Panc1 (cell line): ENCODE data around the gene FGD2. TPM values are rescaled to one million over a fixed set of nuclear protein-coding genes. Genes with fewer than 3 reads are reported as not detected.

Experiments
- ATAC-seq: fragments of 200-7000 bp; cut with Tn5 transposase; 2 replicates; pipeline ENCODE4 v1.9.1; 2020; ENCODE audit warnings: mild to moderate bottlenecking, moderate library complexity
- BruUV-seq: library from RNA; stranded (reverse); fragments of 400-500 nt; replicated peaks from 2 replicates; lab custom pipeline; 2021; lab: Mats Ljungman, UMichigan
- CTCF ChIA-PET: fragments of 300-600 bp; sonication (Branson Sonifier 250); formaldehyde crosslinking; loops from one replicate; lab custom pipeline; 2022; ENCODE audit warnings: antibody characterized with exemption; lab: Charles Lee
- POLR2A ChIA-PET: fragments of 300-600 bp; sonication (Branson Sonifier 250); formaldehyde crosslinking; loops from one replicate; lab custom pipeline; 2022; ENCODE audit warnings: antibody characterized with exemption; lab: Charles Lee
- DNase-seq: peaks from one replicate; pipeline ENCODE4 v3.0.0-alpha.2; 2010; ENCODE audit warnings: low read depth, low spot score
- H3K27ac ChIP-seq: 2 replicates; pipeline ENCODE4 v1.5.1; 2011; ENCODE audit warnings: mild to moderate bottlenecking, low read length, inconsistent platforms
- H3K27me3 ChIP-seq: fragments of 200-500 bp; sonication (Bioruptor generic); 2 replicates; pipeline ENCODE4 v1.6.0; 2014; ENCODE audit warnings: low read length, inconsistent platforms; ENCODE audit not compliant: control insufficient read depth, insufficient read depth
- H3K36me3 ChIP-seq: fragments of 200-500 bp; sonication (Bioruptor generic); 2 replicates; pipeline ENCODE4 v1.5.1; 2014; ENCODE audit warnings: inconsistent platforms, mild to moderate bottlenecking, low read length, moderate library complexity; ENCODE audit not compliant: control insufficient read depth, insufficient read depth
- H3K4me1 ChIP-seq: 2 replicates; pipeline ENCODE4 v1.5.1; 2011; ENCODE audit warnings: inconsistent platforms, mild to moderate bottlenecking, low read length, moderate library complexity; ENCODE audit not compliant: control insufficient read depth, insufficient read depth
- H3K4me3 ChIP-seq, 2 experiments: 2 replicates each; pipeline ENCODE4 v1.5.1; 2011 to 2012; ENCODE audit warnings: low read depth in 2 of 2, low read length in 2 of 2, mild to moderate bottlenecking in 2 of 2, inconsistent platforms in 1 of 2, moderate library complexity in 1 of 2
- H3K9me3 ChIP-seq: fragments of 200-500 bp; sonication (Bioruptor generic); 2 replicates; pipeline ENCODE4 v1.5.1; 2014; ENCODE audit warnings: low read depth, mild to moderate bottlenecking, inconsistent platforms, low read length, moderate library complexity; ENCODE audit not compliant: control insufficient read depth, insufficient read depth
- POLR2AphosphoS5 ChIP-seq: IDR thresholded peaks from 2 replicates; pipeline ENCODE4 v1.6.1; 2012; ENCODE audit warnings: mild to moderate bottlenecking, low read depth, low read length, moderate library complexity
- SIN3A ChIP-seq: IDR thresholded peaks from 2 replicates; pipeline ENCODE4 v1.6.1; 2012; ENCODE audit warnings: low read depth, mild to moderate bottlenecking, low read length, moderate library complexity, borderline replicate concordance; ENCODE audit not compliant: insufficient read depth
- TCF7L2 ChIP-seq: IDR thresholded peaks from 2 replicates; pipeline ENCODE4 v1.6.1; 2011; ENCODE audit warnings: mild to moderate bottlenecking, low read depth, low read length, inconsistent platforms
- in situ Hi-C: cut with HindIII; loops from 2 replicates; pipeline ENCODE4 v1.10.0; 2016; ENCODE audit warnings: low sequenced_read_pairs, low pct_unique_long_range_greater_than_20kb
- intact Hi-C: fragments of 100-400 bp; cut with micrococcal nuclease; formaldehyde crosslinking; loops from one replicate; pipeline ENCODE4 v1.10.0; 2022; ENCODE audit not compliant: unreplicated experiment
- total RNA-seq: library from RNA; stranded (reverse); gene quantifications from one replicate; pipeline ENCODE4 v1.2.1, GENCODE V29; 2021; ENCODE audit not compliant: unreplicated experiment
- TF ChIP-seq, protein P1 (sequence below), 2 experiments: IDR thresholded peaks; 2 replicates each; pipeline ENCODE4 v1.6.1; 2011 to 2012; ENCODE audit warnings: low read depth in 2 of 2, control low read depth in 1 of 2, low read length in 1 of 2, mild to moderate bottlenecking in 1 of 2, moderate library complexity in 1 of 2; ENCODE audit not compliant: insufficient read depth in 1 of 2
- TF ChIP-seq, protein P2 (sequence below): fragments of 450-650 bp; IDR thresholded peaks from 2 replicates; pipeline ENCODE4 v1.5.1; 2017; ENCODE audit warnings: mild to moderate bottlenecking

FGD2 gene
- total RNA-seq, 1 experiment from 2014 or later: 0.10 TPM

DNA sequence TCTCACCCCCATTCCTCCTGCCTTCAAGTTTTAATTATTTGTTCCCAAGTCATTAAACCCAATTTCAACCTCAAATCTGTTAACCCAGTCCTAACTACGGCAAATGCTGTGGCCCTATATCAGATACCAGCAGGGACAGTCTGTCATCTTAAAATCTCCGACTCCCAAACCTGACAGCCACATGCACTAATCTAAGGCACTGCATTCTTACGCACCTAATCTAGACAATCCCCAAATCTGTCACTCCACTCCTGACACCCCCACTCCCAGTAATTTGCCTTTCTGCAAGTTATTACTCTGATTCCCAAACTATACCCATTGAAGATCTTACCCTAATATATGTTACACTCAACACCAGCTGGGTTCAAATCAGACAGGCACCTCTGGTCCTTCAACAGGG, 21.9 kb upstream of the FGD2 start:
- TF ChIP-seq TCF7L2 (no peak), SIN3A (no peak), POLR2AphosphoS5 (no peak)
- TF ChIP-seq, protein P1, sequence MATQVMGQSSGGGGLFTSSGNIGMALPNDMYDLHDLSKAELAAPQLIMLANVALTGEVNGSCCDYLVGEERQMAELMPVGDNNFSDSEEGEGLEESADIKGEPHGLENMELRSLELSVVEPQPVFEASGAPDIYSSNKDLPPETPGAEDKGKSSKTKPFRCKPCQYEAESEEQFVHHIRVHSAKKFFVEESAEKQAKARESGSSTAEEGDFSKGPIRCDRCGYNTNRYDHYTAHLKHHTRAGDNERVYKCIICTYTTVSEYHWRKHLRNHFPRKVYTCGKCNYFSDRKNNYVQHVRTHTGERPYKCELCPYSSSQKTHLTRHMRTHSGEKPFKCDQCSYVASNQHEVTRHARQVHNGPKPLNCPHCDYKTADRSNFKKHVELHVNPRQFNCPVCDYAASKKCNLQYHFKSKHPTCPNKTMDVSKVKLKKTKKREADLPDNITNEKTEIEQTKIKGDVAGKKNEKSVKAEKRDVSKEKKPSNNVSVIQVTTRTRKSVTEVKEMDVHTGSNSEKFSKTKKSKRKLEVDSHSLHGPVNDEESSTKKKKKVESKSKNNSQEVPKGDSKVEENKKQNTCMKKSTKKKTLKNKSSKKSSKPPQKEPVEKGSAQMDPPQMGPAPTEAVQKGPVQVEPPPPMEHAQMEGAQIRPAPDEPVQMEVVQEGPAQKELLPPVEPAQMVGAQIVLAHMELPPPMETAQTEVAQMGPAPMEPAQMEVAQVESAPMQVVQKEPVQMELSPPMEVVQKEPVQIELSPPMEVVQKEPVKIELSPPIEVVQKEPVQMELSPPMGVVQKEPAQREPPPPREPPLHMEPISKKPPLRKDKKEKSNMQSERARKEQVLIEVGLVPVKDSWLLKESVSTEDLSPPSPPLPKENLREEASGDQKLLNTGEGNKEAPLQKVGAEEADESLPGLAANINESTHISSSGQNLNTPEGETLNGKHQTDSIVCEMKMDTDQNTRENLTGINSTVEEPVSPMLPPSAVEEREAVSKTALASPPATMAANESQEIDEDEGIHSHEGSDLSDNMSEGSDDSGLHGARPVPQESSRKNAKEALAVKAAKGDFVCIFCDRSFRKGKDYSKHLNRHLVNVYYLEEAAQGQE (IDR thresholded peaks at IDR 0.05; ENCODE audit: insufficient read depth in 1 of 2, low read depth in 2 of 2, low read length in 1 of 2): no peak
- TF ChIP-seq, protein P2, sequence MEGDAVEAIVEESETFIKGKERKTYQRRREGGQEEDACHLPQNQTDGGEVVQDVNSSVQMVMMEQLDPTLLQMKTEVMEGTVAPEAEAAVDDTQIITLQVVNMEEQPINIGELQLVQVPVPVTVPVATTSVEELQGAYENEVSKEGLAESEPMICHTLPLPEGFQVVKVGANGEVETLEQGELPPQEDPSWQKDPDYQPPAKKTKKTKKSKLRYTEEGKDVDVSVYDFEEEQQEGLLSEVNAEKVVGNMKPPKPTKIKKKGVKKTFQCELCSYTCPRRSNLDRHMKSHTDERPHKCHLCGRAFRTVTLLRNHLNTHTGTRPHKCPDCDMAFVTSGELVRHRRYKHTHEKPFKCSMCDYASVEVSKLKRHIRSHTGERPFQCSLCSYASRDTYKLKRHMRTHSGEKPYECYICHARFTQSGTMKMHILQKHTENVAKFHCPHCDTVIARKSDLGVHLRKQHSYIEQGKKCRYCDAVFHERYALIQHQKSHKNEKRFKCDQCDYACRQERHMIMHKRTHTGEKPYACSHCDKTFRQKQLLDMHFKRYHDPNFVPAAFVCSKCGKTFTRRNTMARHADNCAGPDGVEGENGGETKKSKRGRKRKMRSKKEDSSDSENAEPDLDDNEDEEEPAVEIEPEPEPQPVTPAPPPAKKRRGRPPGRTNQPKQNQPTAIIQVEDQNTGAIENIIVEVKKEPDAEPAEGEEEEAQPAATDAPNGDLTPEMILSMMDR: no peak
- ChIA-PET CTCF (no interaction called here), POLR2A (interaction anchor here (0.6 kb wide), 1 partner anchor 35 kb away, joined by 3 read pairs; no protein-coding TSS in a partner anchor)
- Histone ChIP-seq H3K27me3 (no peaks in the 10 kb centered on the region), H3K27ac (no peak overlapping the region), H3K36me3 (peaks cover 7% of the 10 kb centered on the region; the same call in 1 of the 2 replicates), H3K4me3 (no peak overlapping the region), H3K4me1 (peaks cover 27% of the 10 kb centered on the region), H3K9me3 (no peaks in the 10 kb centered on the region)
- in situ Hi-C loops: no loop called here
- DNase-seq (no peak), ATAC-seq (no peak)
- intact Hi-C loops: loop anchor here (10.0 kb wide), 1 partner anchor 99 kb away; the partner anchor contains the start of gene C6orf89
- BruUV-seq: no TSS peak

DNA sequence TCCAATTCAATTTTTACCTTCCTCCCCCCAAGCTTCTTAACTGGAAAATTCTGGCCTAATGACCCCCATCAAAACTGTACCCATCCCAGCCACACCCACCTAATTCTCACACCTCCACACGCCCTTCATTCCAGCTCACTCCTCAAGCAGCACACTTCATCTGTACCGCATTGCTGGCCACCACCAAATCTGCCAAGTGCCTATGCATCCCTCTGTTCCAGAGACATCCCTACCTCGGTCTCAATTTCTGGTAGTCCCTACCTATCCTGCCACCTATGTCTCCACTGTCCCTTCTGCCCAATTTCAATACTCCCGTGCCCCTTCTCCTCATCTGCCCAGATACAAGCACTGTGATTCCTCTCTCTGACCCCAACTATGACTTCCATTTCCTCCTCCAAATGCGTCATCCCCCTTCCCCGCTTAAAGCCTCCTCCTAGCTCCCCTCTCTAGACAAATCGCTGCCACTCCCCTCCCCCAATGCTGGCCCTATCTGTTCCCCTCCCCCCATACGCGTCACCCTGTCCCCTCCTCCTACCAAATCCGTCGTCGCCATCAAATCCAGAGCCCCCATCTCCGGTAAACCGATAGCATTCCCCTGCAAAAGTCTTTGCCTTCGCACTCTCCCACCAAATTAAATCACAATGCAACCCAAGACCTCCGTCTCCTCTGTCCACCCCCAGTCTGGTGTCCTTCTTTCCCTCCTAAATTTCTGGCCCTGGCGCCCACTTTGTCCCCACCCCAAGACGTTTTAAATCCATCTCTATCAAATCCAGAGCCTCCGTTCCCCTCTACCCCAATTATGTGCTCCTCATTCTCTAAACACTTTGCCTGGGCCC, 20.7 kb upstream of the FGD2 start:
- TF ChIP-seq POLR2AphosphoS5: no peak
- TF ChIP-seq, protein P2: no peak
- no peak for TF ChIP-seq SIN3A
- no peak for TF ChIP-seq TCF7L2
- peaks cover 25% of the 10 kb centered on the region for H3K4me1 ChIP-seq
- H3K4me3 ChIP-seq: peak overlapping the region; percentile 72 to 97
- DNase-seq: no peak
- POLR2A ChIA-PET: interaction anchor here (0.6 kb wide), 3 partner anchors 199 to 265 kb away, joined by 5 to 11 read pairs (median 5); no protein-coding TSS in a partner anchor
- no peaks in the 10 kb centered on the region for H3K27me3 ChIP-seq
- peak overlapping the region; percentile 81 for H3K27ac ChIP-seq
- peaks cover 5% of the 10 kb centered on the region; the same call in 1 of the 2 replicates for H3K36me3 ChIP-seq
- intact Hi-C loops (loop anchor here (10.0 kb wide), 1 partner anchor 100 kb away; the partner anchor contains the start of gene C6orf89), in situ Hi-C loops (no loop called here)
- H3K9me3 ChIP-seq: no peaks in the 10 kb centered on the region
- CTCF ChIA-PET: no interaction called here
- BruUV-seq: no TSS peak
- ATAC-seq: no peak
